ENCODE measurements around the gene SRRM4.
"Not testable (repeated sequence)": the region's sequence is repeated elsewhere in the genome, so short reads cannot be mapped to it uniquely, and the experiment has no call there.

SRRM4 gene

DNA sequence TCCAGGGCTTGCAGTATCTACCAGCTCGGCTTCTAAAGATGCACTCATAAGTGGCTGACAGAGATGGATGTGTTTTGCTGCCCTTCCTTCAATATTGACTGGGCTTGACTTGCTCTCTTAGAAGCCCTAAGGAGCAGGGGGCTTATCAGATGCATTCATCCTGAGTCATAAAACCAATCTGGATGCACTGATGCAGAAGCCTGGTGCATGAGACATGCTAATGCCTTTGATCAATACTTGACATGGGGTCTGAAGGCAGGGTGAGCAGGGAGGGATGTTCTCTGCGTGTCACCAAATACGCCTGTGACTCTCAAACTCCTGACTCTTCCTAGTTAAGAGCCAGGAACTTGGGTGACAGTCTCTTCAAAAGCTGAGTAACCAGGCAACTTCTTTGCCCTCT, 119.6 kb downstream of the SRRM4 start:
- Histone ChIP-seq H3K4me1 (ENCODE audit: control insufficient read depth, low read length) (no peaks in the 10 kb centered on the region), H3K4me2 (ENCODE audit: low read length) (no peak overlapping the region), H3K9me2 (replicated peaks; ENCODE audit: control insufficient read depth, low read length) (no peaks in the 10 kb centered on the region), H3K36me3 (ENCODE audit: control insufficient read depth, low read length) (no peaks in the 10 kb centered on the region), H3F3A (ENCODE audit: control insufficient read depth, insufficient read depth) (no peaks in the 10 kb centered on the region), H3K9me3 (ENCODE audit: control insufficient read depth, insufficient read depth, low read length) (no peaks in the 10 kb centered on the region), H3K4me3 (ENCODE audit: low read length) (no peak overlapping the region), H4K20me1 (ENCODE audit: control insufficient read depth, insufficient read depth, low read depth, low read length) (no peaks in the 10 kb centered on the region), H3K79me2 (ENCODE audit: control insufficient read depth, low read length) (no peaks in the 10 kb centered on the region), H3K27ac (ENCODE audit: low read depth, low read length) (no peak overlapping the region), H3K27me3 (ENCODE audit: control insufficient read depth, low read length) (no peaks in the 10 kb centered on the region)
- TF ChIP-seq, protein P1, sequence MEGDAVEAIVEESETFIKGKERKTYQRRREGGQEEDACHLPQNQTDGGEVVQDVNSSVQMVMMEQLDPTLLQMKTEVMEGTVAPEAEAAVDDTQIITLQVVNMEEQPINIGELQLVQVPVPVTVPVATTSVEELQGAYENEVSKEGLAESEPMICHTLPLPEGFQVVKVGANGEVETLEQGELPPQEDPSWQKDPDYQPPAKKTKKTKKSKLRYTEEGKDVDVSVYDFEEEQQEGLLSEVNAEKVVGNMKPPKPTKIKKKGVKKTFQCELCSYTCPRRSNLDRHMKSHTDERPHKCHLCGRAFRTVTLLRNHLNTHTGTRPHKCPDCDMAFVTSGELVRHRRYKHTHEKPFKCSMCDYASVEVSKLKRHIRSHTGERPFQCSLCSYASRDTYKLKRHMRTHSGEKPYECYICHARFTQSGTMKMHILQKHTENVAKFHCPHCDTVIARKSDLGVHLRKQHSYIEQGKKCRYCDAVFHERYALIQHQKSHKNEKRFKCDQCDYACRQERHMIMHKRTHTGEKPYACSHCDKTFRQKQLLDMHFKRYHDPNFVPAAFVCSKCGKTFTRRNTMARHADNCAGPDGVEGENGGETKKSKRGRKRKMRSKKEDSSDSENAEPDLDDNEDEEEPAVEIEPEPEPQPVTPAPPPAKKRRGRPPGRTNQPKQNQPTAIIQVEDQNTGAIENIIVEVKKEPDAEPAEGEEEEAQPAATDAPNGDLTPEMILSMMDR (IDR thresholded peaks at IDR 0.05; ENCODE audit: low read depth, low read length, poor library complexity, severe bottlenecking), result no peak
- no peak for TF ChIP-seq EZH2phosphoT487 (IDR thresholded peaks at IDR 0.05; ENCODE audit: borderline replicate concordance, low read length)

DNA sequence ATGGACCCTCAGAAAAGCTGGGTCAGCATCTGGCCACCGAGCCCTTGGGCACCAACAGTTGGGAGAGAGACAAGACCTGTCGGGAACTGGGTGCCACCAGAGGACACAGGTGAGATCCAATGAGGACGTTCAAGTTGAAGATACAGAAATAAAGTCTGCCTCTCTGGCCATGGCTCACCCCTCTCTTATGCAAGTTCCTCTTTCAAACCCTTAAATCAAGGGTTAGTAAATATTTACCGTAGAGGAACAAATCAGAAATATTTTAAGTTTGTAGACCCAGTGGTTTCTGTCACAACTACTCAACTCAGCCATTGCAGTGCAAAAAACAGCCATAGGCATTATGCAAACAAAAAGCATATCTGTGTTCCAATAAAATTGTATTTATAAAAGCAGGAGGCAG, 120.9 kb downstream of the SRRM4 start:
- no peaks in the 10 kb centered on the region for H3K27me3 ChIP-seq (ENCODE audit: control insufficient read depth, low read length)
- H4K20me1 ChIP-seq (ENCODE audit: control insufficient read depth, insufficient read depth, low read depth, low read length), result no peaks in the 10 kb centered on the region
- H3K36me3 ChIP-seq (ENCODE audit: control insufficient read depth, low read length), result no peaks in the 10 kb centered on the region
- TF ChIP-seq, protein P1 (IDR thresholded peaks at IDR 0.05; ENCODE audit: low read depth, low read length, poor library complexity, severe bottlenecking), result no peak
- no peak for TF ChIP-seq EZH2phosphoT487 (IDR thresholded peaks at IDR 0.05; ENCODE audit: borderline replicate concordance, low read length)
- H3K4me1 ChIP-seq (ENCODE audit: control insufficient read depth, low read length), result no peaks in the 10 kb centered on the region
- no peaks in the 10 kb centered on the region for H3F3A ChIP-seq (ENCODE audit: control insufficient read depth, insufficient read depth)
- H3K9me2 ChIP-seq (replicated peaks; ENCODE audit: control insufficient read depth, low read length), result no peaks in the 10 kb centered on the region
- H3K79me2 ChIP-seq (ENCODE audit: control insufficient read depth, low read length), result no peaks in the 10 kb centered on the region
- H3K9me3 ChIP-seq (ENCODE audit: control insufficient read depth, insufficient read depth, low read length), result no peaks in the 10 kb centered on the region
- no peak overlapping the region for H3K27ac ChIP-seq (ENCODE audit: low read depth, low read length)
- H3K4me3 ChIP-seq (ENCODE audit: low read length), result no peak overlapping the region
- H3K4me2 ChIP-seq (ENCODE audit: low read length), result no peak overlapping the region

DNA sequence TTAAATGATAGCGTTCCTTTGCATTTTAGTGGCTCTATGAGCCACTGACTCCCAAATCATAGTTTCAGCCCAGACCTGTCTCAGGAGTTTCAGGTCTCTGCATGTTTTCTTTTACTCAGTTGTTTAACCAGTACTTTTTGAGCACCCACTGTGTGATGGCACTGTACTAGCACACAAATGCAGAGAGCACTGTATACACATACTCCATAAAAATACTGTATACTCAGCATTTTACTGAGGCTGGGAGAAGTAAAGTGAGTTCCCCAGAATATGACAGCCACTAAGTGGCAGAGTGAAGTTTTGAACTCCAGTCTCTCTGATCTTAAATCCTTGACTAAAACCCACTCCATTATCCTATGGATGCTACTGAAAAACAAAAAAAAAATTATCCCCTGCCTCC, 121.4 kb downstream of the SRRM4 start:
- Histone ChIP-seq H3K79me2 (ENCODE audit: control insufficient read depth, low read length) (no peaks in the 10 kb centered on the region), H3K36me3 (ENCODE audit: control insufficient read depth, low read length) (no peaks in the 10 kb centered on the region), H3K4me1 (ENCODE audit: control insufficient read depth, low read length) (no peaks in the 10 kb centered on the region), H3K9me3 (ENCODE audit: control insufficient read depth, insufficient read depth, low read length) (no peaks in the 10 kb centered on the region), H3F3A (ENCODE audit: control insufficient read depth, insufficient read depth) (no peaks in the 10 kb centered on the region), H3K27ac (ENCODE audit: low read depth, low read length) (no peak overlapping the region), H3K4me2 (ENCODE audit: low read length) (no peak overlapping the region), H3K27me3 (ENCODE audit: control insufficient read depth, low read length) (no peaks in the 10 kb centered on the region), H3K4me3 (ENCODE audit: low read length) (no peak overlapping the region), H4K20me1 (ENCODE audit: control insufficient read depth, insufficient read depth, low read depth, low read length) (no peaks in the 10 kb centered on the region), H3K9me2 (replicated peaks; ENCODE audit: control insufficient read depth, low read length) (no peaks in the 10 kb centered on the region)
- TF ChIP-seq, protein P1 (IDR thresholded peaks at IDR 0.05; ENCODE audit: low read depth, low read length, poor library complexity, severe bottlenecking), result no peak
- TF ChIP-seq EZH2phosphoT487 (IDR thresholded peaks at IDR 0.05; ENCODE audit: borderline replicate concordance, low read length), result no peak

DNA sequence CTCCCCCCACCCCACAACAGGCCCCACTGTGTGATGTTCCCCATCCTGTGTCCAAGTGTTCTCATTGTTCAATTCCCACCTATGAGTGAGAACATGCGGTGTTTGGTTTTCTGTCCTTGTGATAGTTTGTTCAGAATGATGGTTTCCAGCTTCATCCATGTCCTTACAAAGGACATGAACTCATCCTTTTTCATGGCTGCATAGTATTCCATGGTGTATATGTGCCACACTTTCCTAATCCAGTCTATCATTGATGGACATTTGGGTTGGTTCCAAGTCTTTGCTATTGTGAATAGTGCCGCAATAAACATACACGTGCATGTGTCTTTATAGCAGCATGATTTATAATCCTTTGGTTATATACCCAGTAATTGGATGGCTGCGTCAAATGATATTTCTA, 123.6 kb downstream of the SRRM4 start:
- not testable (repeated sequence) for H3K4me1 ChIP-seq (ENCODE audit: control insufficient read depth, low read length); H4K20me1 ChIP-seq (ENCODE audit: control insufficient read depth, insufficient read depth, low read depth, low read length); H3K27ac ChIP-seq (ENCODE audit: low read depth, low read length); H3K79me2 ChIP-seq (ENCODE audit: control insufficient read depth, low read length); H3K4me2 ChIP-seq (ENCODE audit: low read length); H3K4me3 ChIP-seq (ENCODE audit: low read length); H3K36me3 ChIP-seq (ENCODE audit: control insufficient read depth, low read length); H3F3A ChIP-seq (ENCODE audit: control insufficient read depth, insufficient read depth); H3K9me2 ChIP-seq (replicated peaks; ENCODE audit: control insufficient read depth, low read length); H3K9me3 ChIP-seq (ENCODE audit: control insufficient read depth, insufficient read depth, low read length); H3K27me3 ChIP-seq (ENCODE audit: control insufficient read depth, low read length)

Measured in DOHH2 (cell line).